Measurements from ENCODE around the gene AURKB.
"Not testable (repeated sequence)": the region's sequence is repeated elsewhere in the genome, so short reads cannot be mapped to it uniquely, and the experiment has no call there.

AURKB gene

GRCh38 chr17:8209907-8210760, at the start of gene AURKB:
TSS of gene AURKB (minus strand) at chr17:8210575. CDS start at chr17:8210224, 351 bp downstream.
- peak; percentile 89 for DNase-seq (ENCODE audit: low read depth, low spot score)

- no peak for DNase-seq (ENCODE audit: low read depth, low spot score)
Measured at GRCh38 chr17:8257801-8258200, 47.4 kb upstream of the AURKB start.

GRCh38 chr17:8256691-8257090, 46.3 kb upstream of the AURKB start:
- DNase-seq (ENCODE audit: low read depth, low spot score) = no peak

- no peak for DNase-seq (ENCODE audit: low read depth, low spot score)
Measured at GRCh38 chr17:8256291-8256690, 45.9 kb upstream of the AURKB start.

GRCh38 chr17:8255499-8255898, 45.1 kb upstream of the AURKB start:
- no peak for DNase-seq (ENCODE audit: low read depth, low spot score)

- DNase-seq (ENCODE audit: low read depth, low spot score) = no peak
Measured at GRCh38 chr17:8254881-8255280, 44.5 kb upstream of the AURKB start.

- no peak for DNase-seq (ENCODE audit: low read depth, low spot score)
Measured at GRCh38 chr17:8253801-8254200, 43.4 kb upstream of the AURKB start.

GRCh38 chr17:8251411-8251810, 41.0 kb upstream of the AURKB start:
- DNase-seq (ENCODE audit: low read depth, low spot score) = not testable (repeated sequence)

- no peak for DNase-seq (ENCODE audit: low read depth, low spot score)
Measured at GRCh38 chr17:8249621-8250500, 39.5 kb upstream of the AURKB start.

GRCh38 chr17:8248751-8249607, 38.6 kb upstream of the AURKB start, which contains the start of gene PFAS:
TSS of gene PFAS (plus strand) at chr17:8249289. CDS start at chr17:8253938, 4,649 bp downstream.
- peak; percentile 97 for DNase-seq (ENCODE audit: low read depth, low spot score)

GRCh38 chr17:8244768-8245167, 34.4 kb upstream of the AURKB start:
- DNase-seq (ENCODE audit: low read depth, low spot score) = no peak

- no peak for DNase-seq (ENCODE audit: low read depth, low spot score)
Measured at GRCh38 chr17:8243827-8244226, 33.5 kb upstream of the AURKB start.

GRCh38 chr17:8237886-8238285, 27.5 kb upstream of the AURKB start:
- DNase-seq (ENCODE audit: low read depth, low spot score) = no peak

GRCh38 chr17:8237175-8237574, 26.8 kb upstream of the AURKB start:
- no peak for DNase-seq (ENCODE audit: low read depth, low spot score)

GRCh38 chr17:8235676-8236075, 25.3 kb upstream of the AURKB start:
- DNase-seq (ENCODE audit: low read depth, low spot score) = no peak

- DNase-seq (ENCODE audit: low read depth, low spot score) = no peak
Measured at GRCh38 chr17:8234361-8235270, 24.2 kb upstream of the AURKB start.

GRCh38 chr17:8231701-8232100, 21.3 kb upstream of the AURKB start:
- DNase-seq (ENCODE audit: low read depth, low spot score) = no peak

- DNase-seq (ENCODE audit: low read depth, low spot score) = no peak
Measured at GRCh38 chr17:8227238-8227581, 16.8 kb upstream of the AURKB start.

GRCh38 chr17:8226536-8227237, 16.3 kb upstream of the AURKB start:
- DNase-seq (ENCODE audit: low read depth, low spot score) = no peak

All from activated CD4-positive, CD25-positive, alpha-beta regulatory T cell treated with anti-CD3 and anti-CD28 coated beads, Interleukin-2, amount 50 U/mL, for 16 hours (primary cell).